ENCODE results near the gene PPM1L.
"Not testable (repeated sequence)": the region's sequence is repeated elsewhere in the genome, so short reads cannot be mapped to it uniquely, and the experiment has no call there.

Gene PPM1L

DNA sequence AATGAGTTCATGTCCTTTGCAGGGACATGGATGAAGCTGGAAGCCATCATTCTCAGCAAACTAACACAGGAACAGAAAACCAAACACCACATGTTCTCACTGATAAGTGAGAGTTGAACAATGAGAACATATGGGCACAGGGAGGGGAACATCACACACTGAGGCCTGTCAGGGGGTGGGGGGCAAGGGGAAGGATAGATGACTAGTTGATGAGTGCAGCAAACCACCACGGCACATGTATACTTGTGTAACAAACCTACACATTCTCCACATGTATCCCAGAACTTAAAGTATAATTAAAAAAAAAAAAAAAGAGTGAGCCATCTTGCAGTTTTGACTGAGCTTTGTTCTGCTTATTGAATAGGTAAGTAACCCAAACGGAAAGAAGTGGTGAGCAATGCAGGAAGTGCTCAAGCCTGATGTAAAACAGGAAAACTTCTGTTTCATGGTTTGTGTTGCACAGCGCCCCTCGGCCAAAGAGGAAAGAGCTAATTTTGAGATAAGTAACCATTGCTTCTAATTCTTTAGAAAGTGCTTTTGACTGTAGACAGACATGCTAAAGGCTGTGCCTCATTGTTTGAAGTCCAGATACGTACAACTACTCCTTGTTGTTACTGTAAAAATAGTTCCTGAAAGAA, 279.0 kb downstream of the PPM1L start:
- H3K9ac ChIP-seq (ENCODE audit: low read depth, low read length); H3K36me3 ChIP-seq (ENCODE audit: insufficient read depth, low read length); H3K4me1 ChIP-seq (ENCODE audit: insufficient read depth, low read length); H3K9me3 ChIP-seq (ENCODE audit: control insufficient read depth, insufficient read depth, low read length): not testable (repeated sequence)

DNA sequence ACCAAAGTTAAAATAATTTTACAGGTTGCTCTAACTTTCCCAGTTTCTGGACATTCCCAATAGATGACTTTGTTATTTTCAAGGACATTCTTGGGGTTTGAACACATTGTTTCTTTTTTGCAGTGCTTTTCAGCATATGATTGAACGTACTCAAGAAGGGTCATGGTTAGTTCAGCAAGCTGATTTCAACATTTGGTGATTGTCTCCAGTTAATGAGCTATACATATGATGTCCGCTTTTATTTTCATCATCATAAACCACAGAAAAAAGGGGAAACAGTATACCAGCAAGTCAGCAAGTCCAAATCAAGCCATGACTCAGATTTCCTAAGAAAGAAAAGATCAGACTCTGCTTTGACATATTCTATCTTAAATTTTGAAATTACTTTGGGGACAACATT, 279.7 kb downstream of the PPM1L start:
- Histone ChIP-seq H3K9ac (ENCODE audit: low read depth, low read length) (no peak overlapping the region), H3K9me3 (ENCODE audit: control insufficient read depth, insufficient read depth, low read length) (no peaks in the 10 kb centered on the region), H3K36me3 (ENCODE audit: insufficient read depth, low read length) (no peaks in the 10 kb centered on the region), H3K4me1 (ENCODE audit: insufficient read depth, low read length) (no peaks in the 10 kb centered on the region)

DNA sequence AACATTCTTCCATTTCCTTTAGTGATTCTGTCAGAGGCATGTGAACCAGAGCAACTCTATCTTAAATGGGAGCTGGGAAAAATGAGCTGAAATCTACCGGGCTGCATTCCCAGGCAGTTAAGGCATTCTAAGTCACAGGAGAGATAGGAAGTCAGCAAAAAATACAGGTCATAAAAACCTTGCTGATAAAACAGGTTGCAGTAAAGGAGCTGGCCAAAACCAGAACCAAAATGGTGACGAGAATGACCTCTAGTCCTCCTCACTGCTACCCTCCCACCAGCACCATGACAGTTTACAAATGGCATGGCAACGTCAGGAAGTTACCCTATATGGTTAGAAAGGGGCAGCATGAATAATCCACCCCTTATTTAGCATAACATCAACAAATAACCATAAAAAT, 282.7 kb downstream of the PPM1L start:
- Histone ChIP-seq H3K4me1 (ENCODE audit: insufficient read depth, low read length) (no peaks in the 10 kb centered on the region), H3K9me3 (ENCODE audit: control insufficient read depth, insufficient read depth, low read length) (no peaks in the 10 kb centered on the region), H3K9ac (ENCODE audit: low read depth, low read length) (no peak overlapping the region), H3K36me3 (ENCODE audit: insufficient read depth, low read length) (no peaks in the 10 kb centered on the region)

DNA sequence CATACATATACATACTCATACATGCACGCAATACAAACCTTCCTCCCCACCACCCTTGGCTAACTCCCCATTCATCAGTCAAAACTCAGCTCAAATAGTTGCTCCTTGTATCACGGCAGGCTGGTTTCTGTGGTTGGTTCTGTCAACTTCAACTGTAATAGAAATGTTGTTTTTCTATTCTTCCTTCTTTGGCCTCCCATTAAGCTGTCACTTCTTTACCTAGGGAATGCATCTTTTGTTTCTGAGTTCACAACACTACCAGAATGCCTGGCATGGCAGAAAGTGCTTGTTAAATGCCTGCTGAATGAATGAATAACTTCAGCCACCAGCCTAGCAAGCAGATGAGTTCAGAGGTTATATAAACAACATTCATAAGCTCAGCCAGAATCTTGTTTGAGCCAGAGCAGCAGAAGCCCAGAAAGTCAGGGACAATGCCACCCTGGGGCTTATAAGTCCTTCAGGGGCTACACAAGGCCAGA, 286.0 kb downstream of the PPM1L start:
- H3K36me3 ChIP-seq (ENCODE audit: insufficient read depth, low read length) = no peaks in the 10 kb centered on the region
- H3K9ac ChIP-seq (ENCODE audit: low read depth, low read length) = no peak overlapping the region
- no peaks in the 10 kb centered on the region for H3K4me1 ChIP-seq (ENCODE audit: insufficient read depth, low read length)
- no peaks in the 10 kb centered on the region for H3K9me3 ChIP-seq (ENCODE audit: control insufficient read depth, insufficient read depth, low read length)

DNA sequence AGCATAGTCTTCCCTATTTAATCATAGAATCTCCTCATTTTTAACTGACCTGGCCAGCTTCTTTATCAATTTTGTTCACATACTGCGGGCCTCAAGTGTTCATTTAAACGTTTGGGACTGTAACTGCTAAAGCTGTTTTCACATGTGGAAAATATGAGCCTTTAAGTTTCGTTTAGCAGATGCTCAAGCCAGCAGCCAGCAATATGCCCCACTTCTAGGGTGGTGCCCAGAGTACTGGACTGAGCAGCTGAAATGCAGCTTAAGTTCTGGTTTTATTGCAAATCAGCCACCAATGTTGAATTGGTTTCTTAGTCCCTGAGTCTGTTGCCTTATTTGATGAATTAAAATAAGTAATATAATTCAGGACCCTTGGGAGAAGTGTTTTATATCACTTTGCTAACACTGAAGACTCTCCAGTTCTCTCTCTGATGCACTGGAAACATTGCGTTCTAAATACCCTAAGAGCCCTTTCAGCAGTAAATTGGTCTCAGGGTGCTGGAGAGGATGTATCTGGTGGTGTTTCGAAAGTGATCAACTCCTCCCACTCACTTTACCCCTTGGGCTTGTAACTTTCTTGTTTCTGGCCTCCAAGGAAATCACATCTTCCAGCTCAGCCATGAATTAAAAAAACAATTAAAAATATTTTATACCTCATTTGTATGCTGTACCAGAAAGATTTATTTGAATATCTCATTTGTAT, 287.5 kb downstream of the PPM1L start:
- no peaks in the 10 kb centered on the region for H3K9me3 ChIP-seq (ENCODE audit: control insufficient read depth, insufficient read depth, low read length)
- no peaks in the 10 kb centered on the region for H3K4me1 ChIP-seq (ENCODE audit: insufficient read depth, low read length)
- no peaks in the 10 kb centered on the region for H3K36me3 ChIP-seq (ENCODE audit: insufficient read depth, low read length)
- H3K9ac ChIP-seq (ENCODE audit: low read depth, low read length) = no peak overlapping the region

DNA sequence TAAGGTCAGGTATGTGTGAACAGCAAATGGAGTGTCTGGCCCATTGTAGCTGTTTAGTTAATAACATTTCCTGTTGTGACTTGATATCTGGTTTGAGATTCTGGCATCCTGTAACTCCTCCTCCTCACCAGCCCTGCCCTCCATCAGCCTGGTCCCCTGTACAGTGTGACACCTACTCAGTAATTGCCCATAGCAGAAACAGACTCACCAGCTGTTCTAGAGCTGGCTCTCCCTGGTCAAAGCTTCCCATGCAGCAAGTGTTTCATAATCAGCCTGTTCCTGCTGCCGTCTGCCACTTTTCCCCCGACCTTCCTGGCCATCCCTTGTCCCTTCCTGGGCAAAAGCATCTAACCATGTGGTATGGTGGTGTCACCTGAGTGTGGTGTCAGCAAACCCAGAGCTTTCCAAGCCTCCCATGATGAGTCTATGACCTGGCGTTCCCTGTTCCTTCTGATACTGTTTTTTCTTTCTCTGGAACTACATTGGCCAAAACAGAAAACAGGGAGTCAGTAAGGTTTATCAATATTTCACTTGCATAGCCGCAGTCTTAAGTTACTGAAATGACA, 293.7 kb downstream of the PPM1L start:
- Histone ChIP-seq H3K9me3 (ENCODE audit: control insufficient read depth, insufficient read depth, low read length) (no peaks in the 10 kb centered on the region), H3K4me1 (ENCODE audit: insufficient read depth, low read length) (no peaks in the 10 kb centered on the region), H3K9ac (ENCODE audit: low read depth, low read length) (no peak overlapping the region), H3K36me3 (ENCODE audit: insufficient read depth, low read length) (no peaks in the 10 kb centered on the region)

DNA sequence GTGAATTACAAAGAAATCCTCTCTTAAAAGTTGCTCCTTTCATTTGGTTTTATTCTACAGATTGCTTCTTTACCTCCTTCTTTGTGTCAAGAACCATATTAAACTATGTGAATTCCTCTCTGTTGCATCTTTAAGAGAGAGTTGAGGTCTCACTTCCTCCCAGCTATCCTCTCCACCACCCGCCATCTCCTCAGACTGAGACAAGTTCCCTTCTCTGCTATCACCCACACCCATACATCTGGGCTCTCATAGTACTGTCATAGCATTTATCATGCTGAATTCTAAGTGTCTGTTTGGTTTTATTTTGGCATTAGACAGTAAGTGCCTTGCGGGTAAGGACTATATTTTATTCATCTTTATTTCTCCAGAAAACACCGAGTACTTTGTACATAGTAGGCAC, 294.9 kb downstream of the PPM1L start:
- no peaks in the 10 kb centered on the region for H3K9me3 ChIP-seq (ENCODE audit: control insufficient read depth, insufficient read depth, low read length)
- no peak overlapping the region for H3K9ac ChIP-seq (ENCODE audit: low read depth, low read length)
- H3K36me3 ChIP-seq (ENCODE audit: insufficient read depth, low read length) = no peaks in the 10 kb centered on the region
- H3K4me1 ChIP-seq (ENCODE audit: insufficient read depth, low read length) = no peaks in the 10 kb centered on the region

DNA sequence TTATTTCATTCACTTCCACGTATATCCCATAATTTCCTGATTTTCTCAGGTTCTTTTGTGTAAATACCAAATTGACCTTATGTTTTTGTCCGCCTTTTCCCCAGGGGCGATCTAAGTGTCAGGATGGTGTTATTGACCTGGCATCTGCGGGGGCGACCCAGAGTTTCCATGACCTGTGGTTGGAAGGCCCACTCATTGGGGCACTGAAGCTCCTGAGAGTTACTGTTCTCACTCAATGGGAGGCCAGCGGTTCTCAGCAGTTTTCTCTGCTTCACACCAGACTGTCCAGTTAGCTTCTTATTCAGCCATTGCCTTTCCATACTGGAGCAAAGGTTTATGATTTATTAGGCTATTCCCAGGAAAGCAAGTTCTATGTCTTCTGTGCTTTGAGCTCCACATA, 295.8 kb downstream of the PPM1L start:
- no peaks in the 10 kb centered on the region for H3K4me1 ChIP-seq (ENCODE audit: insufficient read depth, low read length)
- no peaks in the 10 kb centered on the region for H3K36me3 ChIP-seq (ENCODE audit: insufficient read depth, low read length)
- H3K9ac ChIP-seq (ENCODE audit: low read depth, low read length) = no peak overlapping the region
- no peaks in the 10 kb centered on the region for H3K9me3 ChIP-seq (ENCODE audit: control insufficient read depth, insufficient read depth, low read length)

DNA sequence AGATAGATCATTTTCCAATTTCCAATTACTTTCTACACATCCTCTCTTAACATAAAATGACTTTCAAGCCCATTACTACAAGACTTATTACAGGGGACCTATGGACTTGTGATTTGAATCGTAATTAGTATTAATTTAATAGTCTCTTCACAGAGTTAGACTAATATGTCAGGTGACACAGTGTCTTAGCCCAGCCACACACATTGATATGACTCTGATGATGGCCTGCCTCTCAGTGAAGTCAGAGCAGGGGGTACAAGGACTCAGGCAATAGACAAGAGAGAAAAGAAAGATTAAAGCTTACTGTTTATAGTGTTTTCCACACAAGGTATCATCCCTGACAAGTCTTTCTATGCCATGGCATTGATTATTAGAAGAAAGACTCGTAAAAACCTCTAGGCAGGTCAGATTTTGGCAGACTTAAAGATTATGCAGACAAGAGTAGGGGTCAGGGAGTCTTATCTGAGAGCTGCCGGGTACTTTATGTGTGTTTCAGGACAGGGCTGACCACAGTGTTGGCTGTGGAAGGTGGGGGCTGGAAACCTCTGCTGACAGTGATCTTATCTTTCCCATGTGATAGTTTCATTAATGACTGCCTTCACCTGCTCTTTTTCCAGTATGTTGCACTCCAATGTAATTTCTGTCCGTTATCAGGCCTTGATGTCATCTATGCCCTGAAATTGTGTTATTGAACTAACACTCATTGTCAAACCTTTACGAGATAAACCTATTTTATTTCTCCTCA, 299.0 kb downstream of the PPM1L start:
- no peak overlapping the region for H3K9ac ChIP-seq (ENCODE audit: low read depth, low read length)
- no peaks in the 10 kb centered on the region for H3K4me1 ChIP-seq (ENCODE audit: insufficient read depth, low read length)
- H3K36me3 ChIP-seq (ENCODE audit: insufficient read depth, low read length) = no peaks in the 10 kb centered on the region
- no peaks in the 10 kb centered on the region for H3K9me3 ChIP-seq (ENCODE audit: control insufficient read depth, insufficient read depth, low read length)

DNA sequence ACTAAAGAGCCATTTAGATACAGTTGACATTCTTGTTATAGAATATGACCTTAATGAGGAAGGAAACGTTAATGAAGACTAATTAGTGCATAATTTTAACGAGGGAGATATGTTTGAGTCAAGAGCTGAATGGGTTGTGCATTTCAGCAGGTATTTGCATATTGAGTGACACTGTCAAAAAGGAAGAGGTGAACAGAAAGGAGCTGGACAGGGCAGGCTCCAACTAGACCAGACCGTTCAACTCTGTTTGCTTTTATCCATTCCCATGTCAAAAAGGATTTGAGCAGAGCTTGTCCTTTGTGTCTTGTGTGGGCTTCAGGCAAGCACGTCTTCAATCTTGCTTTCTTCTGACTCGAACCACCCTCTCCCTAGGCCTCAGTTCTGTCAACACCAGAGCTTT, 308.4 kb downstream of the PPM1L start:
- H3K36me3 ChIP-seq (ENCODE audit: insufficient read depth, low read length) = no peaks in the 10 kb centered on the region
- no peak overlapping the region for H3K9ac ChIP-seq (ENCODE audit: low read depth, low read length)
- H3K4me1 ChIP-seq (ENCODE audit: insufficient read depth, low read length) = no peaks in the 10 kb centered on the region
- no peaks in the 10 kb centered on the region for H3K9me3 ChIP-seq (ENCODE audit: control insufficient read depth, insufficient read depth, low read length)

DNA sequence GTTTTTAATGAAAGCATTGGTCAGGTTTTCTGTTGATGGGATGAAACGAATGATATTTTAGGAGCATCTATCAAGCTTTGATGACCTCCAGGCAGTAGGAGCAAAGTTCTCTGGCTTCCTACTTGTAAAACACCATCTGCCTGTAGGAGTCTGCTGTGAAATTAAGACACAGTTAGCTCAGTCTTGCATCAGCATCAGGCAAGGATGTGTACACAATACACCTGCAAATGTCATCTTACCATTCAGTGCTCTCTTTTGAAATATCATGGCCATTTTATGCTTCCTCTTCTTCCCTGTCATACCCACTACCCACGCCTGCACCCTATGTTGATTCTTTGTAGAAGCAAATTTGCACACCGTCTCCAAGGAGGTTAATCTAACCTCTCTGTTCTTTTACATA, 310.9 kb downstream of the PPM1L start:
- Histone ChIP-seq H3K4me1 (ENCODE audit: insufficient read depth, low read length) (peaks cover 6% of the 10 kb centered on the region), H3K36me3 (ENCODE audit: insufficient read depth, low read length) (no peaks in the 10 kb centered on the region), H3K9me3 (ENCODE audit: control insufficient read depth, insufficient read depth, low read length) (no peaks in the 10 kb centered on the region), H3K9ac (ENCODE audit: low read depth, low read length) (no peak overlapping the region)

DNA sequence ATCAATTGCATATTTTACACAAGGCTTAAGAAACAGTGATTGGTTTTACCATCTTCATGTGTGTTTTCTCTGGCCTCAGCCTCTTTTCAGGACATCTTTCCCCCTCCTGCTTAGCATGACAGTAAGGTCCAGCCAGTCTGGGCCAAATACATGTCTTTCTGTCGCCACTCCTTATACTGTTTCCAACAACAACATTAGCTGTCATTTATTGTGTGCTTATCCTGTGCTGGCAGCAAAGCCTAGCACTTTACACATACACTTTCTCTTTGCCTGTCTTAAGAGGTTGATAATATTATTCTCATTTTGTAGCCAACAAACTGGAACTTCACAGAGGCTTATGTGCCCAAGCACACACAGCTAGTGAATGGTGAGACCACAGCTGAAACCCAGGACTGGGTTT, 311.3 kb downstream of the PPM1L start:
- Histone ChIP-seq H3K4me1 (ENCODE audit: insufficient read depth, low read length) (peaks cover 6% of the 10 kb centered on the region), H3K9me3 (ENCODE audit: control insufficient read depth, insufficient read depth, low read length) (no peaks in the 10 kb centered on the region), H3K36me3 (ENCODE audit: insufficient read depth, low read length) (no peaks in the 10 kb centered on the region), H3K9ac (ENCODE audit: low read depth, low read length) (no peak overlapping the region)

DNA sequence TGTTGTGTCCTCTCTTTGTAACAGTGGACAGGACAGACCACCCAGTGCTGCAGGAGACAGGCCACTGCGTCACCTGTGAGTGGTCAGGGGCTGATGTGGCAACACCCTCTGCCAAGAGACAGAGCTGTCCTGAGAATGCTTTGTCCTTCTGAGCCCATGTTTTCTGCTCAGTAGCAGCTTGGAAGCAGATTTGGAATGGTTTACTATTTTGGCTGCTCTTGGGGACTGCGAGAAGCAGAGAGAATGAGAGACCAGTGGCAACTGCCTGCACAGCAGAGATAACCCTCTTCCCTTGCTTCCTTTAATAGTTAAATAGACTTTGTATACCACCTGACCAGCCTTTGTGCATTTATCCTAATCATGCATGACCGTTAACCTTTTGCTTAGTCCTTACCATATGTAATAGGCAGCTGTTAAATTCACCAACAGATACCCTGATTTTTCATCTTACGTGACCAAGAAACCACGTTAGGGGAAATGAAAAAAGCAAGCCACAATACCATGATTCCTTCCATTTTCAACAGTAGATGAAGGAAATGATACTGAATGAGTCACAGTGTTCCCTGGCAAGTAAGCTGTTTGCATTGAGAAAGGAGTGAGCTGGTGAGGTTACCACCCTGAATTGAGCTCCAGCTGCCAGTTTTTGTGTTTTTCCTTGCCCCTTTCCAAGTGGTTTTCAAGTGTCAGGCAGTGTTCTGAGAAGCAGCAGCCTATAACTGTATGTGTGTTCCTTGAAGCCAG, 313.6 kb downstream of the PPM1L start:
- H3K4me1 ChIP-seq (ENCODE audit: insufficient read depth, low read length) = peaks cover 6% of the 10 kb centered on the region
- H3K9ac ChIP-seq (ENCODE audit: low read depth, low read length) = no peak overlapping the region
- H3K9me3 ChIP-seq (ENCODE audit: control insufficient read depth, insufficient read depth, low read length) = no peaks in the 10 kb centered on the region
- no peaks in the 10 kb centered on the region for H3K36me3 ChIP-seq (ENCODE audit: insufficient read depth, low read length)

DNA sequence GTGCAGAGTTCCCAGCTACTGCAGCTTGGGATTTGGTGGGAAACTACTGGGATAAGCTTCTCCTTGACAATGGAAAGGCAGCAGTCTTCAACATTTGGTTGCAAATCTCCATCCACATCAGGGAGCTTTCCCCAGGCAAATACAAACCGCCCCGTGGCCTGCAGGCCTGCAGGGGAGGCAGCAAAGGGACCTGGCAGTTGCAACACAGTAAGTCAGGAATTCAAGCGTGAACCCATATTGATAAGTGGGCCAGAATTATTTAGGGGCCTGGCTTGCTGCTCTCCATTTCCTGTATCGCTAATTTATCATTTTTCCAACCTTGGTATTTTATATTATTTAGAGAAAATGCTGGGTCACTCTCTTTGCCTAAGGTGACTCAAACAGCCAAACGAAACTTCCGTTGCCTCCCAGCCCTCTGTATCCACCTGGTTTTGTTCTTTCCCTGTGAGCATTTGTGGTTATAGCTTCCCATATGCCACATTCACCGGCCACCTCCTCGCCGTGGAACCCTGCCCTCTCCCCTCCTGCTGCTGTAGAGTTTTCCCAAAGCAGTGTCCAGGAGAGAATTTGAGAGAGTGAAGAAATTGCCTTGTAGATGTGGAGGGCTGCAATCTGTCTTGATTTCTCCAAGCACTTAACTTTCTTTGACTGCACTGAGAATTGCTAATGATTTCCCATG, 314.4 kb downstream of the PPM1L start:
- Histone ChIP-seq H3K36me3 (ENCODE audit: insufficient read depth, low read length) (no peaks in the 10 kb centered on the region), H3K9me3 (ENCODE audit: control insufficient read depth, insufficient read depth, low read length) (no peaks in the 10 kb centered on the region), H3K9ac (ENCODE audit: low read depth, low read length) (no peak overlapping the region), H3K4me1 (ENCODE audit: insufficient read depth, low read length) (peaks cover 6% of the 10 kb centered on the region)

Measured in ES-I3 (cell line).